Amniotic epithelial cell (primary cell): ENCODE measurements around the gene HBM.
"Not testable (repeated sequence)": the region's sequence is repeated elsewhere in the genome, so short reads cannot be mapped to it uniquely, and the experiment has no call there.

ENCODE experiments used
- DNase-seq: peaks from one replicate; pipeline ENCODE4 v3.0.0-alpha.2; 2010; ENCODE audit warnings: low read depth

The HBM gene

GRCh38 chr16:165539-166374, at the start of gene HBM:
Gene HBM (plus strand): TSS chr16:165978. CDS start chr16:165998, 20 bp downstream.
- no peak for DNase-seq

- no peak for DNase-seq
Observed at GRCh38 chr16:116015-116414, 49.8 kb upstream of the HBM start.

GRCh38 chr16:117379-118365, 48.1 kb upstream of the HBM start:
- peak; percentile 24 for DNase-seq

GRCh38 chr16:118857-119256, 46.9 kb upstream of the HBM start:
- no peak for DNase-seq

GRCh38 chr16:119295-119694, 46.5 kb upstream of the HBM start:
- no peak for DNase-seq

GRCh38 chr16:119835-120491, 45.8 kb upstream of the HBM start:
- DNase-seq = no peak

- no peak for DNase-seq
Observed at GRCh38 chr16:120756-121155, 45.0 kb upstream of the HBM start.

- DNase-seq = no peak
Observed at GRCh38 chr16:122361-122760, 43.4 kb upstream of the HBM start.

GRCh38 chr16:123558-124350, 42.0 kb upstream of the HBM start:
- not testable (repeated sequence) for DNase-seq

GRCh38 chr16:125011-125410, 40.8 kb upstream of the HBM start:
- no peak for DNase-seq

- no peak for DNase-seq
Observed at GRCh38 chr16:129075-129474, 36.7 kb upstream of the HBM start.

- no peak for DNase-seq
Observed at GRCh38 chr16:130533-131173, 35.1 kb upstream of the HBM start.

- DNase-seq = no peak
Observed at GRCh38 chr16:132120-132519, 33.7 kb upstream of the HBM start.

GRCh38 chr16:133716-134115, 32.1 kb upstream of the HBM start:
- no peak for DNase-seq

- DNase-seq = no peak
Observed at GRCh38 chr16:138049-138417, 27.7 kb upstream of the HBM start.

GRCh38 chr16:140175-140857, 25.5 kb upstream of the HBM start:
- DNase-seq = no peak

- DNase-seq = no peak
Observed at GRCh38 chr16:142405-142967, 23.3 kb upstream of the HBM start.

- DNase-seq = no peak
Observed at GRCh38 chr16:143047-143446, 22.7 kb upstream of the HBM start.

GRCh38 chr16:143456-143855, 22.3 kb upstream of the HBM start:
- DNase-seq = peak; percentile 43

- no peak for DNase-seq
Observed at GRCh38 chr16:144797-145252, 21.0 kb upstream of the HBM start.
